Measurements from ENCODE around the gene MYO5B.

GRCh38 chr18:50060822-50061221 lies 134.1 kb downstream of the MYO5B start:
- no peak for TF ChIP-seq POLR2A (IDR thresholded peaks at IDR 0.05; ENCODE audit: low read depth)
- no peak for TF ChIP-seq CTCF (IDR thresholded peaks at IDR 0.05)

All from esophagus muscularis mucosa (tissue), 3 donors.